ENCODE results near the gene CEACAM16. TPM values are rescaled to one million over a fixed set of nuclear protein-coding genes. Genes with fewer than 3 reads are reported as not detected.

Gene CEACAM16
- total and polyA plus RNA-seq, 10 of the 15 experiments (the other 5 are each of a cell fraction or from before 2014, with no cell fraction given), result not detected

- H3K27ac ChIP-seq (ENCODE audit: control insufficient read depth, insufficient read depth), result no peak overlapping the region
- no peaks in the 10 kb centered on the region; a peak in 1 of 4 replicates for H3K27me3 ChIP-seq (replicated peaks in 1 of 2; ENCODE audit: control insufficient read depth in 2 of 2, insufficient read depth in 2 of 2, low read length in 1 of 2)
- POLR2A ChIA-PET, result no interaction called here
- no TSS peak for BruUV-seq (replicated peaks)
- no peaks in the 10 kb centered on the region; the same call in 1 of the 2 replicates for H3K4me1 ChIP-seq (ENCODE audit: control insufficient read depth, insufficient read depth, low read length)
- no peak for ATAC-seq
- TF ChIP-seq NFIC (IDR thresholded peaks at IDR 0.05; ENCODE audit: low read depth, low read length), result no peak
- TF ChIP-seq TAF1 (IDR thresholded peaks at IDR 0.05; ENCODE audit: borderline replicate concordance, low read depth, low read length), result no peak
- TF ChIP-seq WRNIP1 (IDR thresholded peaks at IDR 0.05; ENCODE audit: borderline replicate concordance, low read depth, low read length), result no peak
- TF ChIP-seq SP1 (IDR thresholded peaks at IDR 0.05; ENCODE audit: low read depth, low read length), result no peak
- no peak for TF ChIP-seq EP300 (IDR thresholded peaks at IDR 0.05; ENCODE audit: borderline replicate concordance in 1 of 2, control insufficient read depth in 1 of 2, low read depth in 2 of 2, low read length in 2 of 2)
- TF ChIP-seq GABPA (IDR thresholded peaks at IDR 0.05; ENCODE audit: low read depth), result no peak
- no peak for TF ChIP-seq MTA3 (IDR thresholded peaks at IDR 0.05; ENCODE audit: borderline replicate concordance, low read length)
- TF ChIP-seq SUZ12 (IDR thresholded peaks at IDR 0.05; ENCODE audit: unreplicated experiment), result no peak
- TF ChIP-seq CEBPB (IDR thresholded peaks at IDR 0.05; ENCODE audit: borderline replicate concordance in 1 of 2, low read depth in 2 of 2, low read length in 2 of 2), result no peak
- no peak for TF ChIP-seq NFYA (IDR thresholded peaks at IDR 0.05; ENCODE audit: borderline replicate concordance, low read depth, low read length)
- no peak for TF ChIP-seq KLF5 (IDR thresholded peaks at IDR 0.05; ENCODE audit: partially characterized antibody)
- TF ChIP-seq CREM (IDR thresholded peaks at IDR 0.05; ENCODE audit: low read depth), result no peak
- no peak for TF ChIP-seq CBFB (IDR thresholded peaks at IDR 0.05; ENCODE audit: low read depth)
- TF ChIP-seq RUNX3 (IDR thresholded peaks at IDR 0.05; ENCODE audit: low read length), result no peak
- no peak for TF ChIP-seq KDM1A (IDR thresholded peaks at IDR 0.05; ENCODE audit: borderline replicate concordance)
- no peak for TF ChIP-seq ZBED1 (IDR thresholded peaks at IDR 0.05; ENCODE audit: borderline replicate concordance)
- TF ChIP-seq TCF12 (IDR thresholded peaks at IDR 0.05; ENCODE audit: low read depth, low read length), result no peak
- no peak for TF ChIP-seq ZBTB40 (IDR thresholded peaks at IDR 0.05; ENCODE audit: borderline replicate concordance)
- no peak for TF ChIP-seq E2F4 (IDR thresholded peaks at IDR 0.05; ENCODE audit: low read depth, low read length)
- H2AFZ ChIP-seq (ENCODE audit: control insufficient read depth, low read depth, low read length), result no peak overlapping the region
- CTCF ChIA-PET, result interaction anchor here (1.2 kb wide), 1 partner anchor 83 kb away, joined by 4 read pairs; no protein-coding TSS in a partner anchor
- SMC1A ChIA-PET (ENCODE audit: uncharacterized antibody, unreplicated experiment), result interaction anchor here (0.7 to 1.2 kb wide), 2 partner anchors 21 to 69 kb away, joined by 3 read pairs; no protein-coding TSS in a partner anchor
- no peaks in the 10 kb centered on the region for H3K79me2 ChIP-seq (ENCODE audit: control insufficient read depth, insufficient read depth, low read length)
- no peaks in the 10 kb centered on the region for H3K9me3 ChIP-seq (replicated peaks; ENCODE audit: control insufficient read depth, insufficient read depth, low read length)
- no peak overlapping the region for H3K4me3 ChIP-seq
- H3K4me2 ChIP-seq (ENCODE audit: control insufficient read depth, insufficient read depth), result no peak overlapping the region
- RAD21 ChIA-PET (ENCODE audit: unreplicated experiment), result no interaction called here
- FAIRE-seq, result no peak
- H3K36me3 ChIP-seq (ENCODE audit: control insufficient read depth in 2 of 2, insufficient read depth in 2 of 2, low read length in 1 of 2), result no peaks in the 10 kb centered on the region
- 52% methylated on average over 15 of the region's 15 CpGs for WGBS (ENCODE audit: insufficient coverage, insufficient replicate concordance, low lambda C conversion rate, missing lambda C conversion rate)
- intact Hi-C loops (cut with micrococcal nuclease; ENCODE audit: unreplicated experiment) (no loop called here), in situ Hi-C loops (cut with MboI) (no loop called here)
- no peaks in the 10 kb centered on the region for H4K20me1 ChIP-seq (ENCODE audit: control insufficient read depth, insufficient read depth)
- no peak overlapping the region for H3K9ac ChIP-seq (ENCODE audit: control insufficient read depth, insufficient read depth, low read length)
- DNase-seq (ENCODE audit: low read depth, low spot score), result no peak
These were observed 2.3 kb downstream of the CEACAM16 start for GRCh38 chr19:44701228-44701627.

Data from GM12878 (cell line).